ENCODE measurements around the gene MFSD1.

MFSD1 gene

DNA sequence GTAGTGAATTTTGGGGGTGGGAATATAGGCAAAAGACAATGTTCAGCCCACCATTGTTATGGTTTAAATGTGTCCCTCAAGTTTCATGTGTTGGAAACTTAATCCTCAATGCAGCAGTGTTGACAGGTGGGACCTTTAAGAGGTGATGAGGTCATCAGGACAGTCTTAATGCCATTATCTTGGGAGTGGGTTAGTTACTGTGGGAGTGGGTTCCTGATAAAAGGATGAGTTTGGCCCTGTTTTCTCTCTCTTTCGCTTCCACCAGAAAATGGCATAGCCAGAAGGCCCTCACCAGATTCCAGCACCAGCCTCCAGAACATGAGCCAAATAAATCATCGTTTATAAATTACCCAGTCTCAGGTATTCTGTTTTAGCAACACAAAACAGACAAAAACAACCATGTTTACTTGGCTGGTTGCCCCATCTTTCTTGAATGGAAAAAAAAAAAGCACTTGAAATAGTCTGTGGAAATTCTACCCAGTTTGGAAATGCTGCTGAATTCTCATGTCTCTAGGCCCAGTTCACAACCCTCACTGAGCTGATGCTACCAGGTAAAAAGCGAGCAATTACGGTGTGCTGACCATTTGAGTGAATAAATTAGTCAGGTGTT, 31.0 kb upstream of the MFSD1 start:
- CTCF ChIA-PET, result interaction anchor here (0.6 kb wide), 1 partner anchor 10 kb away, joined by 3 read pairs; no protein-coding TSS in a partner anchor
- POLR2A ChIA-PET, result no interaction called here
- TF ChIP-seq CTBP1 (IDR thresholded peaks at IDR 0.05; ENCODE audit: borderline replicate concordance), result no peak
- TF ChIP-seq BHLHE40 (IDR thresholded peaks at IDR 0.05; ENCODE audit: borderline replicate concordance), result no peak
- TF ChIP-seq, protein P1, sequence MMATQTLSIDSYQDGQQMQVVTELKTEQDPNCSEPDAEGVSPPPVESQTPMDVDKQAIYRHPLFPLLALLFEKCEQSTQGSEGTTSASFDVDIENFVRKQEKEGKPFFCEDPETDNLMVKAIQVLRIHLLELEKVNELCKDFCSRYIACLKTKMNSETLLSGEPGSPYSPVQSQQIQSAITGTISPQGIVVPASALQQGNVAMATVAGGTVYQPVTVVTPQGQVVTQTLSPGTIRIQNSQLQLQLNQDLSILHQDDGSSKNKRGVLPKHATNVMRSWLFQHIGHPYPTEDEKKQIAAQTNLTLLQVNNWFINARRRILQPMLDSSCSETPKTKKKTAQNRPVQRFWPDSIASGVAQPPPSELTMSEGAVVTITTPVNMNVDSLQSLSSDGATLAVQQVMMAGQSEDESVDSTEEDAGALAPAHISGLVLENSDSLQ (IDR thresholded peaks at IDR 0.05), result no peak
- no peak for TF ChIP-seq NFRKB (IDR thresholded peaks at IDR 0.05)
- no peak for TF ChIP-seq ZNF384 (IDR thresholded peaks at IDR 0.05)
- no peak for TF ChIP-seq L3MBTL2 (conservative IDR thresholded peaks at IDR 0.05)
- TF ChIP-seq HDGF (IDR thresholded peaks at IDR 0.05; ENCODE audit: borderline replicate concordance), result no peak
- no peak for TF ChIP-seq ELF4 (IDR thresholded peaks at IDR 0.05)
- no peak for TF ChIP-seq FOXK2 (IDR thresholded peaks at IDR 0.05)
- no peak for TF ChIP-seq SP1 (IDR thresholded peaks at IDR 0.05)
- no peak for DNase-seq (ENCODE audit: extremely low spot score)

DNA sequence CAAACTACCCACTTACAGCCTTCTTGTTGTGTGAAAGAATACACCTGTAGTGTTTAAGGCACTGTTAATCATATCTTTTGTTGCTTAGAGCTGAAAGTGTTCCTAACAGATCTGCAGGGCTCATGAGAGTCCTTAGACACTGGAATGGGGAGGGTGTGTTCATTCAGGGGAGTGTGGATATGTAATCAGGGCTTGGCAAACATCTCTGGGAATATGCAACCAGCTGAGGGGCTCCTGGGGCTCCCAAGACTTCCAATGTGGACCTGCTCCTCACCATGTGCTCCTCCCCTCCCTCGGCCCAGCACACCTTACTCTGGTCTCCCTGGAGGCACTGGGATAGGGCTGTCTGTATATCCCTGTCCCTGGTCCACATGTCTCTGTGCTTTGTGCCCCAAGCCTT, 30.3 kb upstream of the MFSD1 start:
- no peak for TF ChIP-seq TARDBP (IDR thresholded peaks at IDR 0.05)
- TF ChIP-seq SP1 (IDR thresholded peaks at IDR 0.05), result no peak
- no peak for TF ChIP-seq ARNT (IDR thresholded peaks at IDR 0.05)
- TF ChIP-seq L3MBTL2 (conservative IDR thresholded peaks at IDR 0.05), result no peak
- no peak for TF ChIP-seq NFRKB (IDR thresholded peaks at IDR 0.05)
- TF ChIP-seq CTBP1 (IDR thresholded peaks at IDR 0.05; ENCODE audit: borderline replicate concordance), result no peak
- no peak for TF ChIP-seq HDGF (IDR thresholded peaks at IDR 0.05; ENCODE audit: borderline replicate concordance)
- TF ChIP-seq FOXA1 (IDR thresholded peaks at IDR 0.05), result no peak
- no peak for TF ChIP-seq SUZ12 (IDR thresholded peaks at IDR 0.05)
- TF ChIP-seq LEF1 (IDR thresholded peaks at IDR 0.05; ENCODE audit: borderline replicate concordance), result no peak
- no peak for TF ChIP-seq FOXM1 (IDR thresholded peaks at IDR 0.05; ENCODE audit: borderline replicate concordance)
- DNase-seq (ENCODE audit: extremely low spot score), result no peak
- ChIA-PET POLR2A (no interaction called here), CTCF (no interaction called here)

DNA sequence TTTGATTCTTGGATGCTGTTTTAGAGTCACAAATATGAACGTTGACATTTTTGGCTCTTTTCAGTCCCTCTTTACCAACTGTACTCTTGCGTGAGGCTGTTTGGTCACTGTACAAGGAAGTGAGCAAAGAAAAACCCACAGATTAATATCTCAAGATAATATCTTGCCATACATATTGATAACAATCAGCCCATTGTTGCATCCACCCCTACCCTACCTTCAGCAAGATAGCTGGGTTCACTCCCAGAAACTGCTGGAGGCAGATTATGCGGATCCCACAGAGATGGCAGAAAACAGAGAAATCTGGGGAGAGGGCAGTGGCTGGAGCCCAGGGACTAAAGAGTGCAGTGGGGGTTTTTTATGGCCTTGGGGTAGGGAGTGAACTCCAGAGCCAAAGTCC, 29.9 kb upstream of the MFSD1 start:
- ChIA-PET CTCF (no interaction called here), POLR2A (no interaction called here)
- DNase-seq (ENCODE audit: extremely low spot score), result no peak
- TF ChIP-seq LEF1 (IDR thresholded peaks at IDR 0.05; ENCODE audit: borderline replicate concordance) (no peak), SUZ12 (IDR thresholded peaks at IDR 0.05) (no peak), FOXM1 (IDR thresholded peaks at IDR 0.05; ENCODE audit: borderline replicate concordance) (no peak), ARNT (IDR thresholded peaks at IDR 0.05) (no peak), ELF4 (IDR thresholded peaks at IDR 0.05) (no peak), BHLHE40 (IDR thresholded peaks at IDR 0.05; ENCODE audit: borderline replicate concordance) (no peak), FOXK2 (IDR thresholded peaks at IDR 0.05) (no peak), CTBP1 (IDR thresholded peaks at IDR 0.05; ENCODE audit: borderline replicate concordance) (no peak), TARDBP (IDR thresholded peaks at IDR 0.05) (no peak), L3MBTL2 (conservative IDR thresholded peaks at IDR 0.05) (no peak), HDGF (IDR thresholded peaks at IDR 0.05; ENCODE audit: borderline replicate concordance) (no peak), ZNF384 (IDR thresholded peaks at IDR 0.05) (no peak)
- TF ChIP-seq, protein P1 (IDR thresholded peaks at IDR 0.05), result no peak

GRCh38 chr3:158773166-158773565, 28.7 kb upstream of the MFSD1 start:
- no peak for DNase-seq (ENCODE audit: extremely low spot score)
- TF ChIP-seq FOXA1 (IDR thresholded peaks at IDR 0.05) (no peak), L3MBTL2 (conservative IDR thresholded peaks at IDR 0.05) (no peak)
- ChIA-PET CTCF (no interaction called here), POLR2A (interaction anchor here (0.6 kb wide), 1 partner anchor 129 kb away, joined by 3 read pairs; no protein-coding TSS in a partner anchor)

DNA sequence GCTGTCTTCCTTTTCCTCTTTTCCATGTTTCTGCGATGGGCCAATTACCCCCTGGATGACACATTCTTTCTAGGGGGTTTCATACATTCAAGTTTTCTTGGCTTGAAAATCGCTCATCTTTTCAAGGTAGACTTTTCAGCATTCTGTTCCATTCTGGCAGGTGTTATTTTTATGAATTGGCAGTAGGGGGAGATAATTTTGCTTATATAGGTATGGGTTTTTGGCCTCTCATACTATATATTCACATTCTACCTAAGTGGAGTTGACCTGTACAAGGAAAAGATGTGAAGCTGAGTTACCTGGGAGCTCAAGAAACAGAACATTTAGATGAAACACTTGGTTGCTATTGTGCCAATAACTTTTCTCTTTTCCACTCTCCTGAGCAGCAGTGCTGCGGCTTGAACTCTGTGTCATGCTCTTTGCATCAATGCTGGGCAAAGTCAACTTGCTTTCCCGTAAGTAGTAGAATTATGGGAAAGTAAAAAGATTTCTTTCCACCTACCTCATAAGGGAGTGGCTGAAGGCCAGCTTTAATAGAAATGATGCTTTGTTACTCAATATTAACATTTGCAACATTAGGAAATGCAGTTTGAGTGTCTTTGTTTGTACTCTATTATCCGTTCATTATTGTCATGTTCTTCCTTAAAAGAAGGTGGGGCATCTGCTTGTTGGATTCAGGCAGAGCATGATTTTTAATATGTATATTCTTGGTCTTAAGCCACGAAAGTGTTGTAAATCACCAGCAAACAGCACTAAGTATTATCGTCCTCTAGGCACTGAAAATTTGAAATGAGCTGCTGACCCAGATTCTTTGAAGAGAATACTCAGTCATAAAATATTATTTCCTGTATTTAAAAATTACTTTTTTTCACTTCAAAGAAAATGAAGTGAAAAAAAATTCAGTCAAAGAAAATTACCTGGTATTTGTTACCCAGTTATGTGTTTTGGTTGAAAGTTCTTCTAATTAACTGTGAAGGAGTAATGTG, 27.7 kb upstream of the MFSD1 start:
- ChIA-PET CTCF (no interaction called here), POLR2A (no interaction called here)
- DNase-seq (ENCODE audit: extremely low spot score), result no peak
- TF ChIP-seq FOXA1 (IDR thresholded peaks at IDR 0.05) (no peak), HDGF (IDR thresholded peaks at IDR 0.05; ENCODE audit: borderline replicate concordance) (no peak), FOXK2 (IDR thresholded peaks at IDR 0.05) (no peak), CTBP1 (IDR thresholded peaks at IDR 0.05; ENCODE audit: borderline replicate concordance) (no peak), NFRKB (IDR thresholded peaks at IDR 0.05) (no peak), SUZ12 (IDR thresholded peaks at IDR 0.05) (no peak), TARDBP (IDR thresholded peaks at IDR 0.05) (no peak), ZNF384 (IDR thresholded peaks at IDR 0.05) (no peak), BHLHE40 (IDR thresholded peaks at IDR 0.05; ENCODE audit: borderline replicate concordance) (no peak), FOXM1 (IDR thresholded peaks at IDR 0.05; ENCODE audit: borderline replicate concordance) (no peak), ELF4 (IDR thresholded peaks at IDR 0.05) (no peak), SP1 (IDR thresholded peaks at IDR 0.05) (no peak), ARNT (IDR thresholded peaks at IDR 0.05) (no peak), LEF1 (IDR thresholded peaks at IDR 0.05; ENCODE audit: borderline replicate concordance) (no peak), L3MBTL2 (conservative IDR thresholded peaks at IDR 0.05) (no peak)
- TF ChIP-seq, protein P1 (IDR thresholded peaks at IDR 0.05), result no peak

- POLR2A ChIA-PET, result no interaction called here
- TF ChIP-seq, protein P1 (IDR thresholded peaks at IDR 0.05), result no peak
- TF ChIP-seq TARDBP (IDR thresholded peaks at IDR 0.05) (no peak), FOXK2 (IDR thresholded peaks at IDR 0.05) (no peak), SUZ12 (IDR thresholded peaks at IDR 0.05) (no peak)
- CTCF ChIA-PET, result no interaction called here
- no peak for DNase-seq (ENCODE audit: extremely low spot score)
Measured at GRCh38 chr3:158774965-158775364, 26.9 kb upstream of the MFSD1 start.

All from HEK293T (cell line).